GM18868 (cell line): ENCODE results near the gene ASB12.
"Not testable (repeated sequence)": the region's sequence is repeated elsewhere in the genome, so short reads cannot be mapped to it uniquely, and the experiment has no call there.

ENCODE experiments used
- ATAC-seq: cut with Tn5 transposase; IDR thresholded peaks from one replicate; pipeline ENCODE4 v1.9.1; 2021; ENCODE audit warnings: mild to moderate bottlenecking, moderate library complexity; ENCODE audit not compliant: unreplicated experiment

ASB12 gene

GRCh38 chrX:64230123-64230970 lies at the start of gene ASB12:
TSS of gene ASB12 (minus strand) at chrX:64230607. CDS start at chrX:64225650, 4,957 bp downstream.
- ATAC-seq: no peak

- no peak for ATAC-seq
These were observed 34.9 kb upstream of the ASB12 start for GRCh38 chrX:64265265-64265664.

- no peak for ATAC-seq
These were observed 1.3 kb downstream of the ASB12 start for GRCh38 chrX:64229154-64229553.

GRCh38 chrX:64218023-64218422 lies 12.4 kb downstream of the ASB12 start:
- ATAC-seq: no peak

GRCh38 chrX:64213989-64214388 lies 16.4 kb downstream of the ASB12 start:
- not testable (repeated sequence) for ATAC-seq

GRCh38 chrX:64206556-64207162 lies 23.7 kb downstream of the ASB12 start:
- no peak for ATAC-seq

- peak; percentile 87 for ATAC-seq
These were observed 24.5 kb downstream of the ASB12 start for GRCh38 chrX:64205735-64206501.

GRCh38 chrX:64205441-64205734 lies 25.0 kb downstream of the ASB12 start, which contains the start of gene AMER1:
TSS of gene AMER1 (minus strand) at chrX:64205708. CDS start at chrX:64193286, 12,422 bp downstream.
- peak; percentile 39 for ATAC-seq

GRCh38 chrX:64204701-64205440 lies 25.5 kb downstream of the ASB12 start:
- peak; percentile 13 for ATAC-seq

- no peak for ATAC-seq
These were observed 26.2 kb downstream of the ASB12 start for GRCh38 chrX:64204252-64204651.

- ATAC-seq: no peak
These were observed 27.5 kb downstream of the ASB12 start for GRCh38 chrX:64202808-64203325.

- ATAC-seq: peak; percentile 75
These were observed 32.4 kb downstream of the ASB12 start for GRCh38 chrX:64198036-64198435.

- ATAC-seq: no peak
These were observed 33.8 kb downstream of the ASB12 start for GRCh38 chrX:64196606-64197005.

GRCh38 chrX:64195862-64196261 lies 34.5 kb downstream of the ASB12 start:
- no peak for ATAC-seq

- no peak for ATAC-seq
These were observed 37.7 kb downstream of the ASB12 start for GRCh38 chrX:64192673-64193072.

- ATAC-seq: no peak
These were observed 38.4 kb downstream of the ASB12 start for GRCh38 chrX:64192040-64192439.

- no peak for ATAC-seq
These were observed 39.0 kb downstream of the ASB12 start for GRCh38 chrX:64191281-64192010.

- no peak for ATAC-seq
These were observed 40.2 kb downstream of the ASB12 start for GRCh38 chrX:64190136-64190740.

GRCh38 chrX:64188901-64189300 lies 41.5 kb downstream of the ASB12 start:
- no peak for ATAC-seq

GRCh38 chrX:64187762-64188150 lies 42.7 kb downstream of the ASB12 start:
- no peak for ATAC-seq
